Motor neuron (in vitro differentiated cells): Measurements from ENCODE around the gene PDK4. TPM values are rescaled to one million over a fixed set of nuclear protein-coding genes. Genes with fewer than 3 reads are reported as not detected.
A peak's percentile ranks its signal among the peaks of the same experiment; 100 is the strongest.

Source experiments
- ATAC-seq, 8 experiments: fragments of 200-7000 bp; cut with Tn5 transposase; replicated peaks in 6 of 8; 2 replicates each; pipeline ENCODE4 v1.8.0; 2021; ENCODE audit warnings: mild to moderate bottlenecking in 8 of 8, moderate library complexity in 8 of 8
- H3K27ac ChIP-seq, 2 donors: fragments of 250-450 bp; sonication (Bioruptor Pico); 2 replicates each; pipeline ENCODE4 v1.9.0; 2021; ENCODE audit warnings: antibody characterized with exemption in 2 of 2, mild to moderate bottlenecking in 2 of 2, moderate library complexity in 1 of 2
- H3K4me1 ChIP-seq, 2 donors: fragments of 250-450 bp; sonication (Bioruptor Pico); replicated peaks in 1 of 2; 2 replicates each; pipeline ENCODE4 v1.6.1; 2021; ENCODE audit warnings: antibody characterized with exemption in 2 of 2, mild to moderate bottlenecking in 2 of 2, moderate library complexity in 1 of 2
- H3K4me3 ChIP-seq, 5 donors: fragments of 250-450 bp; sonication (Bioruptor Pico); 2 replicates each; pipeline ENCODE4 v1.9.0; 2021; ENCODE audit warnings: antibody characterized with exemption in 5 of 5, mild to moderate bottlenecking in 5 of 5, moderate library complexity in 4 of 5
- WGBS, 10 experiments: fragments of 450-650 bp; shearing (Covaris generic); methylation state at CpG; one replicate each; pipeline ENCODE4 v1.0.0; 2022; 5-methylcytosine and 5-hydroxymethylcytosine counted together
- in situ Hi-C, 9 experiments: fragments of 400-800 bp; cut with MboI; loops; one replicate each; pipeline ENCODE4 v1.15.0; 2021; ENCODE audit warnings: low sequenced_read_pairs in 9 of 9, low pct_unique_long_range_greater_than_20kb in 2 of 9; ENCODE audit not compliant: unreplicated experiment in 9 of 9
- total RNA-seq, 8 experiments: library from RNA; unstranded; fragments of 300-600 nt; gene quantifications; 2 replicates each; pipeline versions ENCODE4 v1.2.3 to v1.2.4, GENCODE V29; 2022

PDK4 gene
- total RNA-seq, 8 experiments from 2014 or later = 0.22 to 23.2 (median 0.87) TPM; not detected in 1

DNA sequence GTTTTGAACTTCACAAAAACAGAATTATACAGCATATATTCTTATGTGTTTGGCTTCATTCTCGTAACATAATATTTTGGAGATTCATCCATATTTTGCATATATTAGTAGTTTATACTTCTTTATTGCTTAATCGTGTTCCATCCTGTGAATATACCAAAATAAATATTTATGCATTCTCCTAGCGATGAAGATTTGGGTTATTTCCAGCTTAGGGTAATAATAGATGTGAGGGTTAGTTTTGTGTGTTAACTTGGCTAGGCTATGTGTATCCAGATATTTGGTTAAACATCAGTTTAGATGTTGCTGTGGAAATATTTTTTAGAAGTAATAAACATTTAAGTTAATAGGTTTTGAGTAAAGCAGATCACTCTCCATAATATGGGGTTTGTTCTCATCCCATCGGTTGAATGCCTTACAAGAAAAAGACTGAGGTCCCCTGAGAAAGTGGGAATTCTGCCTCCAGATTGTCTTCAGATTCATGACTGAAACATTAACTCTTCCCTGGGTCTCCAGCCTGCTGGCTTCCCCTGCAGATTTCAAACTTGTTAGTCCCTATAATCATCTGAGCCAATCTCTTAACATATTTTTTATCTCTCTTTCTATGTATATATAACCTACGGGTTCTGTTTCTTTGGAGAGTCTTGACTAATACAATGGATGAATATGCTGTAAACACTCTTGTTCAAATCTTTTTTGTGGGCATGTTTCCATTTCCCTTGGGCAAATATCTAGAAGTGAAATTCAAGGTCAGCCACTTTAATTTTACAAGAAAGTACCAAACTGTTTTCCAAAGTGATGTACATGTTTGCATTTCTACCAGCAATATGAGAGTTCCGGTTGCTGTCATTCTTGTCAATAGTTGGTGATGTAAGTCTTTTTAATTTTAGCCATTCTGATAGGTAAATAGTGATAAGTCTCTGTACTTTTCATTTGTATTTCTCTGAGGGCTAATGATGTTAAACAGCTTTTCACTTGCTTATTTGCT, 48.7 kb downstream of the PDK4 start:
- Histone ChIP-seq H3K4me3 (no peak overlapping the region), H3K27ac (no peak overlapping the region), H3K4me1 (no peaks in the 10 kb centered on the region)
- in situ Hi-C loops = loop anchor here in 4 of 9 experiments (10.0 to 25.0 kb wide), 2 partner anchors 137 to 140 kb away; no protein-coding TSS in a partner anchor
- WGBS, 10 experiments = 38 to 96% (median 72%) methylated on average over 1 to 6 of the region's 6 CpGs
- ATAC-seq = no peak

DNA sequence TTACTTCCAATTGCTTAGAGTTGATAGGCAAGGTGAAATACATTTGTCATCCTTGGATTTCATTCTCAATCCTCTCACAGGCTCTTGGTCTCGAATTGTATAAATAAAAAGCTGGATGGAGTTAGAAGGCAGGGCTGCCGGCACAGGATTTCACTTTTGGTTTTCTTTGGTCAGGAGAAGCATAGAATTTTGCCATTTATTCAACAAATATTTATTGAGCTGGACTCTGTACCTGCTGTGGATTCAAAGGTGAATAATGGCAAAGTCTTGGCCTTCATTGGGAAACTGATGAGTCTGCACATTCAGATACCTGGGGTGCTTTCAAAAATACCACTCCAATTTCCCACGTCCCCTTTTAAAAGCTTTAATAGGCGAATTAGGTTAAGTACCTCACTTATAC, 49.7 kb downstream of the PDK4 start:
- H3K4me1 ChIP-seq = no peaks in the 10 kb centered on the region
- WGBS, 10 experiments = 45 to 100% (median 69%) methylated on average over 1 to 4 of the region's 4 CpGs; no CpG with 5 or more reads in 1 of the 10 experiments
- in situ Hi-C loops = loop anchor here in 4 of 9 experiments (10.0 to 25.0 kb wide), 2 partner anchors 138 to 141 kb away; no protein-coding TSS in a partner anchor
- no peak overlapping the region for H3K4me3 ChIP-seq
- H3K27ac ChIP-seq = no peak overlapping the region
- no peak for ATAC-seq

DNA sequence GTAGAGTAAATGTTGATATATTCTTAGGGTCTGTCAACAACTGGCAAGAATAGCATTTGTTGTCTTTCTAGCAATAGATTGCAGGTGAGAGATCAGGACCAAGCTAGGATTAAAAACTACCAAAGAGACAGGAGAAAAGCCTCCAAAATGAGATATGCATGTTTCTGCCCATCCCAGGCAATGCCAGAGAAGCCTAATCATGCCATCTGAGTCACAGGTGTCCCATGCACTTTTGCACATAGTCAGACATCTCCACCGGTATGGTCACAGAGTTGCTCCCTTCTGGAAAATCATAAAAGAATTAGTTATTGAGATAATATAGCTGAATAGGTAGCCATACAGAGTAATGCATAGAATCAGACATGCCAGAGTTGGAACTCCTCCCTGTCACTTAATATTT, 50.6 kb downstream of the PDK4 start:
- in situ Hi-C loops = loop anchor here in 4 of 9 experiments (10.0 to 25.0 kb wide), 2 partner anchors 139 to 142 kb away; no protein-coding TSS in a partner anchor
- WGBS, 10 experiments = 40 to 100% (median 80%) methylated on average over 1 of the region's 1 CpG; no CpG with 5 or more reads in 4 of the 10 experiments
- Histone ChIP-seq H3K4me3 (no peak overlapping the region), H3K27ac (no peak overlapping the region), H3K4me1 (no peaks in the 10 kb centered on the region)
- no peak for ATAC-seq

DNA sequence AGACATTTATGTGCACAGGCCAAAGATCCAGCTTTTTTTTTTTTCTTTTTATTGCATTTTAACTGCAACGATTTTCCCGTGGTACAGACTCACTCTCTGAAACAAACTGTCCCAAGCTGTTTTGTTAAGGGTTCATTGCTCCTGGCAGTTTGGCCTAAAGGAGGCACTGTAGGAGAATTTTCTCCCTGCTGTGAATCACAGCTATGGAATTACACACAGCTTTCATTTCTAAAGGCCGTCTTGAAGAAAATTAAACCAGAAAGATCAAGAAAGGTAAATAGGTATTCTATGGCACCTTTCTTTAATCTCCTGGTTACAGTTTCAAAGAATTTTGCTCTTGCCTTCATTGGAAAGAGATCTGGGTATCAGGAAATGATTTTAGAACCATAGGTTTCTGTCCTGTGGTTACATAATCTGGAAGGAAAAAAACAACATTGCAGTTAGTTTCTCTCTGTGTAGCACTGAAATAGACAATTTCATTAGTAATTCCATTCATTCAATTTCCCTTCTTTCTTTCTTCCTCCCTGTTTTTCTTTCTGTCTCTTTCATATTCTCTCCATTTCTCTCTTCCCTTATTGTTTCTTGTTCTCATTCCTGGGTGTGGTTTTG, 51.2 kb downstream of the PDK4 start:
- peak in 6 of 8 experiments; percentile 60 to 96 (median 84) for ATAC-seq
- H3K4me1 ChIP-seq = no peaks in the 10 kb centered on the region
- H3K4me3 ChIP-seq = no peak overlapping the region
- in situ Hi-C loops = loop anchor here in 4 of 9 experiments (10.0 to 25.0 kb wide), 2 partner anchors 140 to 142 kb away; no protein-coding TSS in a partner anchor
- WGBS, 10 experiments = 0 to 51% (median 18%) methylated on average over 1 to 3 of the region's 3 CpGs
- no peak overlapping the region for H3K27ac ChIP-seq

DNA sequence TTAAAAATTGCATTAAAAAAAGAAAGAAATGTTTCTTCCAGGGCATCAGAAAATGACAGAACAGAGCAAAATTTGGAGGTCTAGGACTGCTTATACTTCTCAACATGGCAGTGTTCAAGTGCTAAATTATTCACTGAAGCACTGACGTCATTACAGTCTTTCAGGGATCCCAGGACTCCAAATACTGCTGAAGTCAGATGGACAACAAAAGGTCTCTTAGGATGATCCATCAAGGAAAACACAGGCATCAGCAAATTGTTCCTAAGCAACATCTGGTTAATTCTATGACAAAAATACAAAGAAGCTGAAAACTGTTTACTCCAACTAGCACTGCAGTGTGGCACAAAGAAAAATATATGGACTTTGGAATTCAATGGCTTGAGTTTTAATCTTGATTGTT, 52.1 kb downstream of the PDK4 start:
- in situ Hi-C loops = loop anchor here in 6 of 9 experiments (5.0 to 25.0 kb wide), 3 partner anchors 138 to 143 kb away; no protein-coding TSS in a partner anchor
- H3K4me1 ChIP-seq = no peaks in the 10 kb centered on the region
- no peak overlapping the region for H3K27ac ChIP-seq
- WGBS, 10 experiments = 0 to 33% (median 8%) methylated on average over 1 of the region's 1 CpG; no CpG with 5 or more reads in 4 of the 10 experiments
- ATAC-seq = peak in 3 of 8 experiments; percentile 50 to 88 (median 57)
- H3K4me3 ChIP-seq = no peak overlapping the region

DNA sequence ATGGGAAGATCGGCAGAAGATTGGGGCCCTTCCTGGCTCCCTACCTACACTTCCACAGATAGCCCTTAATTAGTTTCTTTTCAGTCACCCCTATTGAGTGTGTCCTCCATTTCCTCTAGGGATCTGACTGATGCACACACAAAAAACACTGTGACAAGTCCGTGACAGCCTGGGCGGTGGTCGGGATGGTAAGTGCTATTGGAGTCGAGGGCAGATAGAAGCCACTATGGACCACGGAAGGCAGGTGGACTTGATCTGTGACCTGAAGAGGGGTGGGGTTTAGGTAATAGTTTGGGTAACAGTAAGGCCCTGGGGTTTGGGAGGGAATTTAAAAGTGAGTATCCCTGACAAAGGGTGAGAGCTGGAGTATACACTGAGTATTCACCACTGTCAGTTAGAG, 53.0 kb downstream of the PDK4 start:
- H3K4me3 ChIP-seq = no peak overlapping the region
- no peak for ATAC-seq
- in situ Hi-C loops = loop anchor here in 6 of 9 experiments (5.0 to 25.0 kb wide), 3 partner anchors 139 to 144 kb away; no protein-coding TSS in a partner anchor
- no peak overlapping the region for H3K27ac ChIP-seq
- WGBS, 10 experiments = 80 to 98% (median 87%) methylated on average over 4 to 6 of the region's 6 CpGs; no CpG with 5 or more reads in 6 of the 10 experiments
- H3K4me1 ChIP-seq = no peaks in the 10 kb centered on the region

DNA sequence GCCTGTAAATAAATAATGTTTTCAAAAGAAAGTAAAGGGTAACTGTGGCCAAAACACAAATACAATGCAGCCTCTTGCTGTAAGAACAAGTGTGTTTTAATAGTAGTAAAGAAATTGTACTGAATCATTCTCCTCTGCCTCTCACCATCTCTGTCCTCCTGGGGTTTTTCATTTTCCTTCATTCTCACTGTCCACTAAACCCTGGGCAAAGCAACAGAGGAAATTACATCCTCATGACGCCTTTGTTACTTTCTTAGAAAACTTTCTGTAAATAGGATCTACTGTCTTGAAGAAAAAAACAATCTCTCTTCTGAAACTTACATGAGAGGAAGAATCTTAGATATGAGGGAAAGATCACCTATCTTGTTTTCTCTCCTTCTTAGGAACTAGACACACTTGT, 56.0 kb downstream of the PDK4 start:
- Histone ChIP-seq H3K27ac (no peak overlapping the region), H3K4me1 (no peaks in the 10 kb centered on the region), H3K4me3 (no peak overlapping the region)
- 57 to 100% (median 88%) methylated on average over 1 of the region's 1 CpG; no CpG with 5 or more reads in 3 of the 10 experiments for WGBS, 10 experiments
- no peak for ATAC-seq
- in situ Hi-C loops = loop anchor here in 6 of 9 experiments (5.0 to 25.0 kb wide), 3 partner anchors 142 to 147 kb away; no protein-coding TSS in a partner anchor

DNA sequence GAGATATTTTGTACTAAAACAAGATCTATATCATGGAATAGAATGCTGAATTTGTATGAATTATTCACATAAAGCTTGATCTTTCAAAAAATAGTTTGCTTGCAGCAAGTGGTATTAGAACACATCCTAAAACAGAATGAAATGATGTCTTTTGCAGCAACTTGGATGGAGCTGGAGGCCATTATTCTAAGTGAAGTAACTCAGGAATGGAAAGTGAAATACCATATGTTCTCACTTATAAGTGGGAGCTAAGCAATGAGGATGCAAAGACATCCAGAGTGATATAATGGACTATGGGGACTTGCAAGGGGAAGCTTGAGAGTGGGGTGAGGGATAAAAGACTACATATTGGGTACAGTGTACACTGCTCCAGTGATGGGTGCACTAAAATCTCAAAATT, 56.9 kb downstream of the PDK4 start:
- Histone ChIP-seq H3K4me3 (no peak overlapping the region), H3K27ac (no peak overlapping the region), H3K4me1 (no peaks in the 10 kb centered on the region)
- in situ Hi-C loops = loop anchor here in 3 of 9 experiments (25.0 kb wide), 1 partner anchor 148 kb away; no protein-coding TSS in a partner anchor
- ATAC-seq = no peak

DNA sequence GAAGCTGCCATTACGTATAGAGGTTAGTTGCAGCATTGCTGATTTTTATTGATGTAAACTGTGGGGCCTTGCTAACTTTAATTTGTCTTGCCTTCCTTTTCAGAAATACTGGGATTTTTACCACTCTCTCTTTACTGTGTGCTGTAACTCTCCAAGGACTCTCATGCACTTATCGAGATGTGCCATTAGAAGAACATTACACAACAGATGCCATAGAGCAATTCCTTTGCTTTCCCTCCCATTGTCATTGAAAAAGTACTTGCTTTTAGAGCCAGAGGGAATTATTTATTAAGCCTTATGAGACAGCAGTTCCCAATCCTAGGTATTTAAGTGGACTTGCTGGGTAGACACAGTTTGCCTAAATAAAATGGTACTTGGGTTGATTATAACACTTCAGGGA, 58.8 kb downstream of the PDK4 start:
- no peak overlapping the region for H3K4me3 ChIP-seq
- ATAC-seq = no peak
- no peak overlapping the region for H3K27ac ChIP-seq
- no peaks in the 10 kb centered on the region for H3K4me1 ChIP-seq
- in situ Hi-C loops = loop anchor here in 3 of 9 experiments (25.0 kb wide), 1 partner anchor 150 kb away; no protein-coding TSS in a partner anchor
- WGBS, 10 experiments = 73 to 100% (median 89%) methylated on average over 1 to 2 of the region's 2 CpGs; no CpG with 5 or more reads in 3 of the 10 experiments

DNA sequence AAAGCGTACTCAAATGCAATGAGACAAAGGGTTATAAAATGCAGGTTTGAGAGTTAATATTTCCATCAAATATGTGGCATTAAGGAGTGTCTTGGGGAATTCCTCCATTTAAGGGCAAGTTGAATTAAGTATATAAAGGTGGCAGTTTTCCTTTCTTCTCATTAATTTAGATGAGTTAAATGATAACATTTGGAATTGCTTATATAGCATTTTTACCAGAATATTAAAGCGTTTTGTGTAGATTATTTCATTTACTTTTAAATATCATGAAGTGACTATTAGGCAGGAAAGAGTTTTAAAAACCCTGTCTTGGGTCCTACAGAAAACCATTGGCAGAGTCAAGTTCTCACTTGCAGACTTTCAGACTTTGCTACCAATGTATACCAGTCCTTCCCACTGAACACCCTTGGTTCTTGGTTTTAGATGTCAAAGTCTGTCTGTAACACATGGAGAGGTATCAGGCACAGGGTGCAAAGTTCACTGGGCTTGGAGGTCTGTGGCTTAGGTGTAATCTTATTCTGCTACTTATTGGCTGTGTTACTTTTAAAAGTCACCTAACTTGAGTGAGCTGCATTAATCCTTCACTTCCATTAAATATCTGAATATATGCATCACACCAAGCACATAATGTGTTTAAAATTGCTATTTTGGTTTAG, 59.5 kb downstream of the PDK4 start:
- in situ Hi-C loops = loop anchor here in 3 of 9 experiments (25.0 kb wide), 1 partner anchor 151 kb away; no protein-coding TSS in a partner anchor
- no peak for ATAC-seq
- Histone ChIP-seq H3K4me1 (no peaks in the 10 kb centered on the region), H3K4me3 (no peak overlapping the region), H3K27ac (no peak overlapping the region)
- whole genome bisulfite sequencing, 10 experiments = 43 to 95% (median 93%) methylated on average over 1 to 2 of the region's 2 CpGs

DNA sequence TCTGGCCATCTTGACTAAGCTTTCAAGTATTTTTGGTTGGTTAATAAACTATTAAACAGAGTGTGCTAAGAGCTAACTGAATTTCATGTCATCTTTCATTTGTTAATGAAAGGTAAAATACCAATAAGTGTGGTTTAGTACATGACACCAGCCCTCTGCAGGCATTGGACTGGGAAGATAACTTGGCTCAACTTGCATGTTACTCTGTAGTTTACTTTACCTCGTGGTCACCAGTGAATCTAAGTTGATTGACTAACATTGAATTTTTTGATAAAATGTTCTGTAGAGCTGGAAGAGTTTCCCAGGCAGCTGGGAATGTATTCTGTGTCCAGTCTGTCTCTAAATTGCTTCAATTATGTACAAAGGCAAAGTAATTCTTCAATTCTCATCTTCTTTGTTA, 60.7 kb downstream of the PDK4 start:
- 0 to 60% (median 14%) methylated on average over 1 of the region's 1 CpG; no CpG with 5 or more reads in 1 of the 10 experiments for WGBS, 10 experiments
- H3K4me3 ChIP-seq = no peak overlapping the region
- peak in 1 of 8 experiments; percentile 53 for ATAC-seq
- in situ Hi-C loops = loop anchor here in 3 of 9 experiments (25.0 kb wide), 1 partner anchor 152 kb away; no protein-coding TSS in a partner anchor
- H3K27ac ChIP-seq = no peak overlapping the region
- H3K4me1 ChIP-seq = no peaks in the 10 kb centered on the region

DNA sequence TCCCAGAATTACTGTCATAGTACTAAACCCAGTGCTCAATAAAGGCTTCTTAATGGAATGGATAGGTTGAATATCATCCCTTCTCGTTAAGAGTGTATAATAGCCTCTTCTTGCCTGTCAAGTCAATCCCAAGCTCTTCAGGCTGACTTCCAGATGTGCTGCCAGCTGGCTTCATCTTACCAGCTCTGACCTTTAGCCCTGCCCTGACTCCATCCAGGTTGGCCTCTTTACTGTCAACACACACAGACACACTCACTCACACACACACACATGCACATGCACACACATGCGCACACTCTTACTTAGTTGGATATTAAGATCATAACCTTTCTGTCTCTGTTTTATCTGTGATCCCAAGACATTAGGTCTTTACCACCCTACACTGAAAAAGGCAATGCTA, 61.5 kb downstream of the PDK4 start:
- ATAC-seq = no peak
- Histone ChIP-seq H3K4me1 (no peaks in the 10 kb centered on the region), H3K27ac (no peak overlapping the region), H3K4me3 (no peak overlapping the region)
- in situ Hi-C loops = loop anchor here in 3 of 9 experiments (25.0 kb wide), 1 partner anchor 153 kb away; no protein-coding TSS in a partner anchor
- WGBS, 10 experiments = 0 to 100% (median 63%) methylated on average over 1 to 2 of the region's 2 CpGs; no CpG with 5 or more reads in 2 of the 10 experiments
